Right atrium auricular region (tissue), 2 donors: Measurements from ENCODE around the gene LIPT2. TPM values are rescaled to one million over a fixed set of nuclear protein-coding genes. Genes with fewer than 3 reads are reported as not detected.

Experiments used
- DNase-seq: peaks from one replicate; pipeline ENCODE4 v3.0.0-alpha.2; 2019; ENCODE audit warnings: low spot score
- H3K27ac ChIP-seq, 2 donors: fragments of 200-600 bp; sonication (generic); 1 replicate in 1 of 2; 2 replicates in 1 of 2; pipeline ENCODE4 v1.5.1; 2016 to 2019
- H3K27me3 ChIP-seq, 2 donors: fragments of 200-600 bp; sonication (generic); one replicate each; pipeline versions ENCODE4 v1.5.1 to v1.6.0; 2017 to 2019
- H3K36me3 ChIP-seq: fragments of 200-600 bp; sonication (generic); one replicate; pipeline ENCODE4 v1.5.1; 2016
- H3K4me1 ChIP-seq, 2 donors: fragments of 200-600 bp; sonication (generic); one replicate each; pipeline versions ENCODE4 v1.5.1 to v1.6.0; 2017 to 2019
- H3K4me3 ChIP-seq, 2 donors: fragments of 200-600 bp; sonication (generic); 1 replicate in 1 of 2; 2 replicates in 1 of 2; pipeline ENCODE4 v1.5.1; 2017 to 2019; ENCODE audit warnings: mild to moderate bottlenecking in 1 of 2, moderate library complexity in 1 of 2
- H3K9me3 ChIP-seq, 2 donors: fragments of 200-600 bp; sonication (generic); one replicate each; pipeline ENCODE4 v1.5.1; 2019
- CTCF ChIP-seq, 2 donors: fragments of 200-600 bp; sonication (generic); IDR thresholded peaks; one replicate each; pipeline ENCODE4 v1.5.1; 2019; ENCODE audit warnings: antibody characterized with exemption in 2 of 2
- total RNA-seq, 2 donors: library from RNA; depleted of rRNA; stranded (reverse); fragments of >200 nt; gene quantifications; one replicate each; pipeline ENCODE4 v1.1.0, GENCODE V29; 2016

Gene LIPT2
- total RNA-seq, 2 donors from 2014 or later = 2.9 to 4.8 TPM

GRCh38 chr11:74463216-74463615 lies 30.3 kb downstream of the LIPT2 start:
- H3K36me3 ChIP-seq = no peaks in the 10 kb centered on the region
- no peaks in the 10 kb centered on the region for H3K27me3 ChIP-seq
- peaks cover 0 to 15% of the 10 kb centered on the region in 2 donors for H3K4me1 ChIP-seq
- no peak overlapping the region for H3K4me3 ChIP-seq
- no peak for TF ChIP-seq CTCF (IDR thresholded peaks at IDR 0.05)
- no peak overlapping the region for H3K27ac ChIP-seq
- H3K9me3 ChIP-seq = no peaks in the 10 kb centered on the region
- peak; percentile 46 for DNase-seq

- no peaks in the 10 kb centered on the region for H3K36me3 ChIP-seq
- no peaks in the 10 kb centered on the region for H3K27me3 ChIP-seq
- peak overlapping the region in 1 of 2 donors; percentile 55 for H3K27ac ChIP-seq
- peaks cover 0 to 11% of the 10 kb centered on the region in 2 donors for H3K4me1 ChIP-seq
- DNase-seq = peak; percentile 51
- H3K9me3 ChIP-seq = no peaks in the 10 kb centered on the region
- no peak for TF ChIP-seq CTCF (IDR thresholded peaks at IDR 0.05)
- no peak overlapping the region for H3K4me3 ChIP-seq
Measured at GRCh38 chr11:74462631-74463030, 30.9 kb downstream of the LIPT2 start.

- H3K27me3 ChIP-seq = no peaks in the 10 kb centered on the region
- peak overlapping the region; percentile 54 to 55 for H3K27ac ChIP-seq
- peak overlapping the region in 1 of 2 donors; percentile 27 for H3K4me3 ChIP-seq
- peaks cover 0 to 7% of the 10 kb centered on the region in 2 donors for H3K4me1 ChIP-seq
- peak; percentile 91 for DNase-seq
- H3K9me3 ChIP-seq = no peaks in the 10 kb centered on the region
- no peaks in the 10 kb centered on the region for H3K36me3 ChIP-seq
- no peak for TF ChIP-seq CTCF (IDR thresholded peaks at IDR 0.05)
Measured at GRCh38 chr11:74462009-74462408, 31.5 kb downstream of the LIPT2 start.

- peaks cover 0 to 3% of the 10 kb centered on the region in 2 donors for H3K4me1 ChIP-seq
- H3K27ac ChIP-seq = peak overlapping the region; percentile 54 to 55
- no peaks in the 10 kb centered on the region for H3K9me3 ChIP-seq
- H3K4me3 ChIP-seq = no peak overlapping the region
- TF ChIP-seq CTCF (IDR thresholded peaks at IDR 0.05) = no peak
- DNase-seq = peak; percentile 58
- no peaks in the 10 kb centered on the region for H3K27me3 ChIP-seq
- no peaks in the 10 kb centered on the region for H3K36me3 ChIP-seq
Measured at GRCh38 chr11:74460481-74461154, 32.9 kb downstream of the LIPT2 start.

GRCh38 chr11:74460065-74460464 lies 33.5 kb downstream of the LIPT2 start:
- Histone ChIP-seq H3K4me1 (peaks cover 0 to 3% of the 10 kb centered on the region in 2 donors), H3K27ac (peak overlapping the region in 1 of 2 donors; percentile 54), H3K4me3 (no peak overlapping the region), H3K9me3 (no peaks in the 10 kb centered on the region), H3K36me3 (no peaks in the 10 kb centered on the region), H3K27me3 (no peaks in the 10 kb centered on the region)
- DNase-seq = peak; percentile 47
- TF ChIP-seq CTCF (IDR thresholded peaks at IDR 0.05) = no peak

GRCh38 chr11:74459584-74459983 lies 33.9 kb downstream of the LIPT2 start:
- no peaks in the 10 kb centered on the region for H3K36me3 ChIP-seq
- H3K9me3 ChIP-seq = no peaks in the 10 kb centered on the region
- no peaks in the 10 kb centered on the region for H3K27me3 ChIP-seq
- H3K4me1 ChIP-seq = peaks cover 0 to 3% of the 10 kb centered on the region in 2 donors
- DNase-seq = peak; percentile 16
- no peak overlapping the region for H3K27ac ChIP-seq
- no peak overlapping the region for H3K4me3 ChIP-seq
- TF ChIP-seq CTCF (IDR thresholded peaks at IDR 0.05) = no peak
